ENCODE measurements around the gene CASKIN2. TPM values are rescaled to one million over a fixed set of nuclear protein-coding genes. Genes with fewer than 3 reads are reported as not detected.
A peak's percentile ranks its signal among the peaks of the same experiment; 100 is the strongest.

The CASKIN2 gene
- total RNA-seq, 4 donors from 2014 or later: 9.5 to 12.2 (median 10.4) TPM

DNA sequence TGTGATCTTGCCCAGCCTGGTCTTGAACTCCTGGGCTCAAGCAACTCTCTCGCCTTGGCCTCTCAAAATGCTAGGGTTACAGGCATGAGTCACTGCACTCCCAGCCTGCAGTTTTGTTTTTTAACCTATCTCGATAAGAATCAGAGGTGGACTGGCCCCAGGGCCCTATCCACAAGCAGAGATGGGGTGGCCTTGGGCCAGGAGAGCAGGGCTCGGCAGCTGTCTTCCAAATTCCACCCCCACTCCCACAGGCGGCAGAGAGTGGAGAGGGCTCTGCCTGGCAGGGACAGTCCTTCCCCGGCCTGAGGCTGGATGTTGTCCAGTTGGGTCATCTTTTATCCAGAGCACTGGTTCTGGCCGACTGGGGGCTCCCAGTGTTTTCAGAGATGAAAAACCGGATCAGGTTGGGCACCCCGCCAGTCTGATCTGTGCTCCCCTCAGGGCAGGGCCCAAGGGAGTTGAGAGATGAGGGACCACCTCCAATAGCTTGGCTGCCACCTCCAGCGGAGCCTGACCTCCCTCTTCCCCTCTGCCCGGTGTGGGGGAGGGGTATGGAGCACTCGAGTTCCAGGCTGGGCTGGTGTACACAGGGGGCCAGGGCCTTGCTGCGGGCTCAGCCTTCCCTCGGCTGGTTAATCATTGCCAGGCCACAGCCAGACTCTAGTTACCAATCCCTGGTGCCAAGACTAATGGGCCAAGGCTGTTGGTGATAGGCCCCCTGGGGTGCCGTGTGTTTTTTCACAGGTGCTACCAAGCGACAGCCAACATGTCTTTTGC, 41.9 kb upstream of the CASKIN2 start:
- TF ChIP-seq POLR2A (IDR thresholded peaks at IDR 0.05): no peak
- TF ChIP-seq, protein P1, sequence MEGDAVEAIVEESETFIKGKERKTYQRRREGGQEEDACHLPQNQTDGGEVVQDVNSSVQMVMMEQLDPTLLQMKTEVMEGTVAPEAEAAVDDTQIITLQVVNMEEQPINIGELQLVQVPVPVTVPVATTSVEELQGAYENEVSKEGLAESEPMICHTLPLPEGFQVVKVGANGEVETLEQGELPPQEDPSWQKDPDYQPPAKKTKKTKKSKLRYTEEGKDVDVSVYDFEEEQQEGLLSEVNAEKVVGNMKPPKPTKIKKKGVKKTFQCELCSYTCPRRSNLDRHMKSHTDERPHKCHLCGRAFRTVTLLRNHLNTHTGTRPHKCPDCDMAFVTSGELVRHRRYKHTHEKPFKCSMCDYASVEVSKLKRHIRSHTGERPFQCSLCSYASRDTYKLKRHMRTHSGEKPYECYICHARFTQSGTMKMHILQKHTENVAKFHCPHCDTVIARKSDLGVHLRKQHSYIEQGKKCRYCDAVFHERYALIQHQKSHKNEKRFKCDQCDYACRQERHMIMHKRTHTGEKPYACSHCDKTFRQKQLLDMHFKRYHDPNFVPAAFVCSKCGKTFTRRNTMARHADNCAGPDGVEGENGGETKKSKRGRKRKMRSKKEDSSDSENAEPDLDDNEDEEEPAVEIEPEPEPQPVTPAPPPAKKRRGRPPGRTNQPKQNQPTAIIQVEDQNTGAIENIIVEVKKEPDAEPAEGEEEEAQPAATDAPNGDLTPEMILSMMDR (IDR thresholded peaks at IDR 0.05): no peak
- 58 to 73% methylated on average over 2 to 3 of the region's 15 CpGs for WGBS, 2 donors
- intact Hi-C loops (cut with DNase I): no loop called here
- Histone ChIP-seq H3K36me3 (peaks cover 0 to 59% (median 0%) of the 10 kb centered on the region in 3 donors), H3K4me1 (peaks cover 0 to 10% (median 0%) of the 10 kb centered on the region in 3 donors), H3K4me3 (no peak overlapping the region), H3K27me3 (no peaks in the 10 kb centered on the region), H3K27ac (peak overlapping the region in 1 of 4 donors; percentile 10), H3K9me3 (no peaks in the 10 kb centered on the region)
- no peak for DNase-seq

DNA sequence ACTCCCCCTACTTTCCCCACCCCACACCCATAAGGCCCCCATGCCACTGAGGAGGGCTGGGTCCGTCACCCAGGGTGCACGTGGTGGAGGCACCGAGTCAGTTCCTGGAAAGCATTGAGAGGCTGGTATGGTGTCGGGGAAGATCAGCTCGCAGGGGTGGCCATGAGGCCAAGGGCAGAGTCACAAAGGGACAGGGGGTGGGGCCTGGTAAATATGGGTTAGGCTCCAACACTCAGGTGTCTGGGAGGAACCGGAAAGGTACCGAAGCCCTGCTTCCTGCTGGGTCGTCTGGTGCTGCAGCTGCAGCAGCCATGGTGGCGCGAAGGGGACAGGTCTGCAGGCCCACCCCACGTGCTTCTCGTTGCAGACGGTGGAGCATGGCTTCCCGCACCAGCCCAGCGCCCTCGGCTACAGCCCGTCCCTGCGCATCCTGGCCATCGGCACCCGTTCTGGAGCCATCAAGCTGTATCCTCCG, 40.4 kb upstream of the CASKIN2 start:
- intact Hi-C loops (cut with DNase I): no loop called here
- 90 to 91% methylated on average over 16 to 17 of the region's 21 CpGs for WGBS, 2 donors
- H3K4me1 ChIP-seq: peaks cover 0 to 16% (median 0%) of the 10 kb centered on the region in 3 donors
- no peaks in the 10 kb centered on the region for H3K27me3 ChIP-seq
- TF ChIP-seq POLR2A (IDR thresholded peaks at IDR 0.05): no peak
- TF ChIP-seq, protein P1 (IDR thresholded peaks at IDR 0.05): no peak
- H3K9me3 ChIP-seq: no peaks in the 10 kb centered on the region
- peaks cover 0 to 50% (median 0%) of the 10 kb centered on the region in 3 donors for H3K36me3 ChIP-seq
- no peak for DNase-seq
- no peak overlapping the region for H3K4me3 ChIP-seq
- no peak overlapping the region for H3K27ac ChIP-seq

DNA sequence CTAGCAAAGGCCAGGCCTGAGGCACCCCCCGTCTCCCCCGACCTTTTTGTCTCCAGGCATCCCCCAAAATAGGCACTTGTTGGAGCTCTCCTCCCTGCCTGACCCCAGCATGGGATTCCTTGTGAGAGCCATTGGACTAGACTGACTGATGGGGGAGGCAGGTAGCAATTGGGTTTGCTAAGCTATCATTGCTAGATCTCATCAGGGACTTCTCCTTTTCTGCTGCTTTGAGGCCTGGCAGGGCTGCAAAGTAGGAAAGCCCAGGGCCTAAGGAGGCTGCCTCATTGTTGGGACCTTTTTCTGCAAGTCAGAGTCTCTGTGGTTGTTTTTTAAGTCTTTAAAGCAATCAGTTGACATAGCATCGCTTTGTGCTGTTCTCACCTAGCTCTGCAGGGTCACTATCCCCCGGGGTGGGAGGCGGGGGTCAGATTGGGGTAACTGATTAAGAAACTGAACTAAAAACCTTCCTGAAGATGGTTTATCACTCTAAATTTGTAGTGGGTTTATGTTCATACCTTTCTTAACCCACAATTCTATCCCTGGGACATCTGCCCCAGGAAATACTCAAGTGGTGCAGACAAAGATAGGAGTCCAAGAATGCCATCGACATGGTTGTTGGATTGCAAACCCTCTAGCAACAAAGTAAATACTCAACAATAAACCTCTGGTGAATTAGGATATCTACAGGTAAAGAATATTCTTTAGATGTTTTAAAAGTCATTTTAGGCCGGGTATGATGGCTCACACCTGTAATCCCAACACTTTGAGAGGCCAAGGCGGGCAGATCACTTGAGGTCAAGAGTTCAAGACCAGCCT, 38.2 kb upstream of the CASKIN2 start:
- Histone ChIP-seq H3K27ac (no peak overlapping the region), H3K36me3 (peaks cover 0 to 34% (median 0%) of the 10 kb centered on the region in 3 donors), H3K9me3 (no peaks in the 10 kb centered on the region), H3K27me3 (no peaks in the 10 kb centered on the region), H3K4me1 (peaks cover 8 to 38% (median 10%) of the 10 kb centered on the region in 3 donors), H3K4me3 (no peak overlapping the region)
- WGBS, 2 donors: 71 to 85% methylated on average over 6 to 7 of the region's 8 CpGs
- no peak for DNase-seq
- TF ChIP-seq, protein P1 (IDR thresholded peaks at IDR 0.05): no peak
- no peak for TF ChIP-seq POLR2A (IDR thresholded peaks at IDR 0.05)
- intact Hi-C loops (cut with DNase I): no loop called here

DNA sequence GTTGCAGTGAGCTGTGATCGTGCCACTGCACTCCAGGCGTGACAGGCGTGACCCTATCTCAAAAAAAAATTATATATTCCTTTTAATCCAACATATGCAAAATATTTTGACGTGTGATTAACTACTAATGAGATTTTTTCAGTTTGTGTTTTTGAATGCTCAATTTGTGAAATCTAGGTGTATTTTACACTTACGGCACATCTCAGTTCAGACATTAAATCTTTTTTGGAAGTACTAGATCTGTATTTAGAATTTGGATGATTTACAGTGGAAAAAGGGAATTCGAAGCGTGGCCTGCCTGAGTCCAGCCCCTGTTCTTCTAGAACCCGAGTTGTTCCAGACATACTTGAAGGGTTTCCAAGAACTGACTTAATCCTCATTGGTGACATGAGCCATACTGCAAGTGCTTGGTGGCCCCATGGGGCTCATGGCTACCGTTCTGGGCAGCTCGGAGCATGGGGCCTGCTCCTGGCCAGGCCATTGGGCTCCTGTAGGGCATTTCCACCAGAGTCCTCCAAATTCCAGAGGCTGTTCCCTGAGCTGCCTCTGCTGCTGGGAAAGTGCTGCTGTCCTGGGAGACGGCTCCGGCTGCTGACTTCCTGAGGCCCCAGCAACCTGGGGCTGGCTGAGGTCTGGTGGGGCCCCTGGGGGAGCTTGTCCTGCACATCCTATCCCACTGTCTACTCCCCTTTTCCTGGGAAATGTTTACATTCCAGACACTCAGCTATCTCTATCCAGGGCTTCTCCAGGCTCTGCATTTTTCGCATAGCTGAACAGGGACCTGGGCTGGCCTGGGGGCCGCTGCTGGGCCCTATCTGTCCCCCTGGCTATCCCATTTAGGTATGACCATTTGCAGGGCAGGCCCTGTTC, 37.3 kb upstream of the CASKIN2 start:
- peaks cover 8 to 44% (median 13%) of the 10 kb centered on the region in 3 donors for H3K4me1 ChIP-seq
- no peak overlapping the region for H3K4me3 ChIP-seq
- 88 to 89% methylated on average over 9 of the region's 14 CpGs for WGBS, 2 donors
- H3K36me3 ChIP-seq: peaks cover 0 to 27% (median 0%) of the 10 kb centered on the region in 3 donors
- intact Hi-C loops (cut with DNase I): no loop called here
- no peak overlapping the region for H3K27ac ChIP-seq
- no peaks in the 10 kb centered on the region for H3K9me3 ChIP-seq
- TF ChIP-seq, protein P1 (IDR thresholded peaks at IDR 0.05): no peak
- TF ChIP-seq POLR2A (IDR thresholded peaks at IDR 0.05): no peak
- H3K27me3 ChIP-seq: no peaks in the 10 kb centered on the region
- DNase-seq: no peak

Data from esophagus squamous epithelium (tissue), 5 donors.